Hepatic stellate cell (primary cell): ENCODE data around the gene AP2S1.
"Not testable (repeated sequence)": the region's sequence is repeated elsewhere in the genome, so short reads cannot be mapped to it uniquely, and the experiment has no call there.

Source experiments
- DNase-seq: peaks from one replicate; pipeline ENCODE4 v3.0.0; 2011; ENCODE audit warnings: low spot score

The AP2S1 gene

GRCh38 chr19:46850228-46851203, at the start of gene AP2S1:
Gene AP2S1, minus strand, starts transcription at chr19:46850846. Its CDS starts 80 bp downstream, at chr19:46850766.
- peak; percentile 96 for DNase-seq

GRCh38 chr19:46900341-46900740, 49.7 kb upstream of the AP2S1 start:
- no peak for DNase-seq

GRCh38 chr19:46898731-46899130, 48.1 kb upstream of the AP2S1 start:
- DNase-seq, result peak; percentile 44

- no peak for DNase-seq
Observed at GRCh38 chr19:46896076-46896794, 45.6 kb upstream of the AP2S1 start.

- no peak for DNase-seq
Observed at GRCh38 chr19:46892252-46893179, 41.9 kb upstream of the AP2S1 start.

- peak; percentile 64 for DNase-seq
Observed at GRCh38 chr19:46890423-46891170, 40.0 kb upstream of the AP2S1 start.

- DNase-seq, result no peak
Observed at GRCh38 chr19:46887240-46887782, 36.7 kb upstream of the AP2S1 start.

GRCh38 chr19:46886546-46887239, 36.0 kb upstream of the AP2S1 start:
- no peak for DNase-seq

- no peak for DNase-seq
Observed at GRCh38 chr19:46885411-46885810, 34.8 kb upstream of the AP2S1 start.

GRCh38 chr19:46882751-46883150, 32.1 kb upstream of the AP2S1 start:
- DNase-seq, result not testable (repeated sequence)

GRCh38 chr19:46882034-46882433, 31.4 kb upstream of the AP2S1 start:
- DNase-seq, result no peak

- DNase-seq, result no peak
Observed at GRCh38 chr19:46881092-46881491, 30.4 kb upstream of the AP2S1 start.

- no peak for DNase-seq
Observed at GRCh38 chr19:46880431-46880830, 29.8 kb upstream of the AP2S1 start.

- DNase-seq, result peak; percentile 48
Observed at GRCh38 chr19:46878613-46879375, 28.1 kb upstream of the AP2S1 start.

GRCh38 chr19:46875657-46876056, 25.0 kb upstream of the AP2S1 start:
- DNase-seq, result no peak

GRCh38 chr19:46875234-46875633, 24.6 kb upstream of the AP2S1 start:
- DNase-seq, result no peak

GRCh38 chr19:46872967-46873366, 22.3 kb upstream of the AP2S1 start:
- no peak for DNase-seq

- DNase-seq, result not testable (repeated sequence)
Observed at GRCh38 chr19:46871173-46871572, 20.5 kb upstream of the AP2S1 start.

GRCh38 chr19:46868025-46868802, 17.6 kb upstream of the AP2S1 start:
- no peak for DNase-seq
